H1 (cell line): ENCODE results near the gene FGF18. TPM values are rescaled to one million over a fixed set of nuclear protein-coding genes. Genes with fewer than 3 reads are reported as not detected.

ENCODE experiments used
- CTCF ChIA-PET: fragments of 300-600 bp; sonication (Branson Sonifier 250); formaldehyde crosslinking; loops from one replicate; lab custom pipeline; 2021; ENCODE audit not compliant: partially characterized antibody; lab: Charles Lee
- POLR2A ChIA-PET: fragments of 300-600 bp; sonication (Branson Sonifier 250); formaldehyde crosslinking; loops from one replicate; lab custom pipeline; 2021; ENCODE audit warnings: inconsistent platforms; ENCODE audit not compliant: partially characterized antibody; lab: Charles Lee
- DNase-seq, 2 experiments: peaks; one replicate each; pipeline versions ENCODE4 v3.0.0 to v3.0.0-alpha.2; 2010 to 2022; ENCODE audit warnings: low spot score in 2 of 2, low read depth in 1 of 2, mixed read lengths in 1 of 2
- FAIRE-seq: peaks from 2 replicates; lab custom pipeline; 2011; peaks lifted over from hg19 to GRCh38; lab: Jason Lieb, UNC
- H2AFZ ChIP-seq: 2 replicates; pipeline ENCODE4 v1.8.1; 2012; ENCODE audit warnings: low read length, inconsistent platforms
- H2AK5ac ChIP-seq: 2 replicates; pipeline ENCODE4 v1.6.1; 2013; ENCODE audit warnings: low read depth, low read length
- H2BK120ac ChIP-seq: replicated peaks from 2 replicates; pipeline ENCODE3; 2013; ENCODE audit warnings: low read depth, low read length, inconsistent platforms
- H2BK12ac ChIP-seq: 2 replicates; pipeline ENCODE4 v1.6.1; 2013; ENCODE audit warnings: low read depth, low read length
- H2BK15ac ChIP-seq: 2 replicates; pipeline ENCODE4 v1.6.1; 2013; ENCODE audit warnings: low read length
- H2BK20ac ChIP-seq: 2 replicates; pipeline ENCODE4 v1.6.1; 2013; ENCODE audit warnings: low read length
- H2BK5ac ChIP-seq: 2 replicates; pipeline ENCODE4 v1.6.1; 2013; ENCODE audit warnings: low read depth, low read length
- H3K14ac ChIP-seq: 2 replicates; pipeline ENCODE4 v1.6.1; 2013; ENCODE audit warnings: inconsistent platforms; ENCODE audit not compliant: insufficient read length
- H3K18ac ChIP-seq: 2 replicates; pipeline ENCODE4 v1.6.1; 2013; ENCODE audit warnings: low read length; ENCODE audit errors: extremely low read depth
- H3K23ac ChIP-seq: 2 replicates; pipeline ENCODE4 v1.6.1; 2013; ENCODE audit warnings: inconsistent platforms; ENCODE audit not compliant: insufficient read length
- H3K23me2 ChIP-seq: 2 replicates; pipeline ENCODE4 v1.6.1; 2013; ENCODE audit warnings: low read depth, low read length
- H3K27ac ChIP-seq: 2 replicates; pipeline ENCODE4 v1.6.1; 2011; ENCODE audit warnings: low read depth, low read length, inconsistent platforms
- H3K27me3 ChIP-seq, 4 experiments: replicated peaks in 1 of 4; 1 replicate in 1 of 4; 2 replicates in 3 of 4; pipeline versions ENCODE4 v1.6.1 to v1.8.1; 2011 to 2013; ENCODE audit warnings: low read length in 3 of 4, mild to moderate bottlenecking in 3 of 4, inconsistent platforms in 2 of 4, mixed read lengths in 2 of 4, moderate library complexity in 1 of 4; ENCODE audit not compliant: control insufficient read depth in 3 of 4, insufficient read depth in 3 of 4; ENCODE audit errors: extremely low read depth in 1 of 4
- H3K36me3 ChIP-seq, 4 experiments: 2 replicates each; pipeline versions ENCODE4 v1.6.1 to v1.8.1; 2011 to 2013; ENCODE audit warnings: mild to moderate bottlenecking in 4 of 4, low read length in 3 of 4, moderate library complexity in 2 of 4, control low read depth in 1 of 4, inconsistent platforms in 1 of 4; ENCODE audit not compliant: insufficient read depth in 4 of 4, control insufficient read depth in 2 of 4
- H3K4ac ChIP-seq: replicated peaks from 2 replicates; pipeline ENCODE3; 2013; ENCODE audit warnings: low read length, low read depth, mixed read lengths, inconsistent platforms; ENCODE audit not compliant: insufficient read length
- H3K4me1 ChIP-seq, 4 experiments: replicated peaks in 1 of 4; 1 replicate in 1 of 4; 2 replicates in 3 of 4; pipeline versions ENCODE4 v1.6.1 to v1.8.1; 2011 to 2013; ENCODE audit warnings: low read length in 3 of 4, inconsistent platforms in 2 of 4, mixed read lengths in 1 of 4; ENCODE audit not compliant: insufficient read depth in 4 of 4, control insufficient read depth in 3 of 4
- H3K4me2 ChIP-seq, 2 experiments: 2 replicates each; pipeline versions ENCODE4 v1.6.1 to v1.8.1; 2011 to 2013; ENCODE audit warnings: low read depth in 2 of 2, low read length in 2 of 2, control low read depth in 1 of 2, inconsistent platforms in 1 of 2, mild to moderate bottlenecking in 1 of 2; ENCODE audit not compliant: insufficient read depth in 1 of 2
- H3K4me3 ChIP-seq, 4 experiments: fragments of 200-600, 300-600 bp in 1 of 4; sonication (generic), shearing (Covaris generic), sonication (Bioruptor Twin) in 1 of 4; 2 replicates each; pipeline versions ENCODE4 v1.5.1 to v1.8.1; 2011 to 2016; ENCODE audit warnings: low read length in 4 of 4, low read depth in 3 of 4, control low read depth in 2 of 4, inconsistent platforms in 2 of 4, mild to moderate bottlenecking in 2 of 4, mixed read lengths in 1 of 4, moderate library complexity in 1 of 4; ENCODE audit not compliant: insufficient read depth in 2 of 4; ENCODE audit errors: extremely low read depth in 1 of 4
- H3K56ac ChIP-seq: replicated peaks from 2 replicates; pipeline ENCODE3; 2013; ENCODE audit warnings: low read depth, mild to moderate bottlenecking, mixed read lengths, low read length, inconsistent platforms; ENCODE audit not compliant: insufficient read length
- H3K79me1 ChIP-seq: 2 replicates; pipeline ENCODE4 v1.6.1; 2013; ENCODE audit warnings: low read depth, low read length, control low read depth
- H3K79me2 ChIP-seq, 2 experiments: 2 replicates each; pipeline versions ENCODE4 v1.6.1 to v1.8.1; 2012 to 2013; ENCODE audit warnings: low read length in 2 of 2, mild to moderate bottlenecking in 2 of 2, inconsistent platforms in 1 of 2; ENCODE audit not compliant: insufficient read depth in 2 of 2, control insufficient read depth in 1 of 2
- H3K9ac ChIP-seq, 4 experiments: replicated peaks in 1 of 4; 1 replicate in 1 of 4; 2 replicates in 3 of 4; pipeline versions ENCODE4 v1.6.1 to v1.8.1; 2011 to 2013; ENCODE audit warnings: low read depth in 3 of 4, low read length in 3 of 4, control low read depth in 2 of 4, mild to moderate bottlenecking in 2 of 4, moderate library complexity in 2 of 4, inconsistent platforms in 1 of 4; ENCODE audit errors: extremely low read depth in 1 of 4
- H3K9me3 ChIP-seq, 2 experiments: 2 replicates each; pipeline versions ENCODE4 v1.6.1 to v1.8.1; 2012 to 2013; ENCODE audit warnings: mild to moderate bottlenecking in 2 of 2, moderate library complexity in 2 of 2, control low read depth in 1 of 2, inconsistent platforms in 1 of 2, low read depth in 1 of 2, low read length in 1 of 2, mixed read lengths in 1 of 2; ENCODE audit not compliant: insufficient read depth in 2 of 2
- H4K20me1 ChIP-seq, 2 experiments: replicated peaks in 1 of 2; 2 replicates each; pipeline versions ENCODE3 to v1.8.1; 2011 to 2013; ENCODE audit warnings: inconsistent platforms in 2 of 2, low read length in 2 of 2, mild to moderate bottlenecking in 1 of 2; ENCODE audit not compliant: insufficient read depth in 2 of 2, control insufficient read depth in 1 of 2
- H4K5ac ChIP-seq: 2 replicates; pipeline ENCODE4 v1.6.1; 2013; ENCODE audit warnings: low read length, low read depth, mixed read lengths, inconsistent platforms; ENCODE audit not compliant: insufficient read length
- H4K8ac ChIP-seq: 2 replicates; pipeline ENCODE4 v1.8.0; 2013; ENCODE audit warnings: mild to moderate bottlenecking, moderate library complexity, low read length, inconsistent platforms; ENCODE audit not compliant: insufficient read depth; ENCODE audit errors: extremely low read depth
- H4K91ac ChIP-seq: replicated peaks from 2 replicates; pipeline ENCODE3; 2013; ENCODE audit warnings: low read length, mixed read lengths, inconsistent platforms; ENCODE audit not compliant: insufficient read length
- POLR2A ChIP-seq, 2 experiments: IDR thresholded peaks; 1 replicate in 1 of 2; 2 replicates in 1 of 2; pipeline ENCODE4 v1.6.1; 2011; ENCODE audit warnings: low read depth in 2 of 2, low read length in 2 of 2, mild to moderate bottlenecking in 2 of 2; ENCODE audit errors: control extremely low read depth in 1 of 2
- POLR2AphosphoS5 ChIP-seq: IDR thresholded peaks from 2 replicates; pipeline ENCODE4 v1.6.1; 2011; ENCODE audit warnings: low read depth, low read length
- TAF1 ChIP-seq: IDR thresholded peaks from 2 replicates; pipeline ENCODE4 v1.6.1; 2011; ENCODE audit warnings: mild to moderate bottlenecking, low read depth, low read length
- WGBS, 2 experiments: shearing (Covaris generic) in 1 of 2; methylation state at CpG; one replicate each; pipeline versions ENCODE4 v1.1.6 to v1.1.7; 2013 to 2015; ENCODE audit warnings: low lambda C conversion rate in 2 of 2, mixed read lengths in 2 of 2, inconsistent platforms in 1 of 2, low coverage in 1 of 2, missing lambda C conversion rate in 1 of 2; ENCODE audit not compliant: insufficient replicate concordance in 2 of 2, insufficient coverage in 1 of 2, insufficient read length in 1 of 2; ENCODE audit errors: extremely low coverage in 1 of 2, missing lambda C conversion rate in 1 of 2; 5-methylcytosine and 5-hydroxymethylcytosine counted together
- polyA plus RNA-seq, 7 experiments: library from polyadenylated mRNA; depleted of rRNA in 3 of 7; stranded (reverse) in 5 of 7; unstranded in 2 of 7; fragments of >200 nt in 5 of 7; fragments of 200-250 nt in 2 of 7; gene quantifications; 1 replicate in 5 of 7; 2 replicates in 1 of 7; 4 replicates in 1 of 7; pipeline versions ENCODE4 v1.2.1 to v1.2.3, GENCODE V29; 2011 to 2013; ENCODE audit warnings: missing spikeins in 2 of 7, mixed read lengths in 2 of 7
- total RNA-seq: library from RNA; stranded (reverse); fragmentation: NEBNext Ultra II Directional; extraction: Animal tissue kit (Norgen Biotek cat#: 25700); gene quantifications from 2 replicates; pipeline ENCODE4 v1.2.1, GENCODE V29; 2021
- TF ChIP-seq, protein P1 (sequence below): IDR thresholded peaks from 2 replicates; pipeline ENCODE4 v1.6.1; 2012; ENCODE audit warnings: low read length, inconsistent platforms

The FGF18 gene
- total and polyA plus RNA-seq, 2 of the 8 experiments (the other 6 are each of a cell fraction or from before 2014, with no cell fraction given), result 0.54 to 1.3 TPM

- no peak for FAIRE-seq
These were observed 21.8 kb upstream of the FGF18 start for GRCh38 chr5:171397599-171397998.

More at GRCh38 chr5:171397599-171397998, 21.8 kb upstream of the FGF18 start:
- H3K14ac ChIP-seq, result no peak overlapping the region
- H3K4me1 ChIP-seq, result peaks cover 0 to 5% (median 1%) of the 10 kb centered on the region in 4 experiments; a peak in 2 of 7 replicates
- no peak overlapping the region for H3K18ac ChIP-seq
- H3K4me2 ChIP-seq, result no peak overlapping the region
- peaks cover 66 to 94% of the 10 kb centered on the region in 2 experiments for H3K79me2 ChIP-seq
- no peak overlapping the region for H2BK12ac ChIP-seq
- TF ChIP-seq POLR2AphosphoS5 (0 out of 2 replicates have a peak, but pooled peaks have one; percentile 1), POLR2A (IDR thresholded peaks at IDR 0.05; ENCODE audit: control extremely low read depth in 1 of 2, low read depth in 2 of 2, low read length in 2 of 2) (no peak), TAF1 (no peak)
- TF ChIP-seq, protein P1, sequence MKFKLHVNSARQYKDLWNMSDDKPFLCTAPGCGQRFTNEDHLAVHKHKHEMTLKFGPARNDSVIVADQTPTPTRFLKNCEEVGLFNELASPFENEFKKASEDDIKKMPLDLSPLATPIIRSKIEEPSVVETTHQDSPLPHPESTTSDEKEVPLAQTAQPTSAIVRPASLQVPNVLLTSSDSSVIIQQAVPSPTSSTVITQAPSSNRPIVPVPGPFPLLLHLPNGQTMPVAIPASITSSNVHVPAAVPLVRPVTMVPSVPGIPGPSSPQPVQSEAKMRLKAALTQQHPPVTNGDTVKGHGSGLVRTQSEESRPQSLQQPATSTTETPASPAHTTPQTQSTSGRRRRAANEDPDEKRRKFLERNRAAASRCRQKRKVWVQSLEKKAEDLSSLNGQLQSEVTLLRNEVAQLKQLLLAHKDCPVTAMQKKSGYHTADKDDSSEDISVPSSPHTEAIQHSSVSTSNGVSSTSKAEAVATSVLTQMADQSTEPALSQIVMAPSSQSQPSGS, result no peak
- H2BK15ac ChIP-seq, result no peak overlapping the region
- CTCF ChIA-PET, result interaction anchor here (1.6 kb wide), 1 partner anchor 8 kb away, joined by 11 read pairs; no protein-coding TSS in a partner anchor
- peaks cover 57 to 93% (median 88%) of the 10 kb centered on the region in 4 experiments for H3K36me3 ChIP-seq
- no peak for DNase-seq
- no peaks in the 10 kb centered on the region for H3K27me3 ChIP-seq
- H2AFZ ChIP-seq, result no peak overlapping the region
- no peaks in the 10 kb centered on the region for H3K23me2 ChIP-seq
- H4K20me1 ChIP-seq, result peaks cover 44 to 59% of the 10 kb centered on the region in 2 experiments
- 96% methylated on average over 4 of the region's 4 CpGs; no CpG with 5 or more reads in 1 of the 2 experiments for WGBS, 2 experiments
- no peaks in the 10 kb centered on the region for H3K79me1 ChIP-seq
- H2BK5ac ChIP-seq, result no peak overlapping the region
- no peak overlapping the region for H2BK20ac ChIP-seq
- no peak overlapping the region for H3K56ac ChIP-seq
- H3K23ac ChIP-seq, result no peak overlapping the region
- POLR2A ChIA-PET, result interaction anchor here (7.3 to 20.7 kb wide), 2 partner anchors 9 to 13 kb away, joined by 187 to 626 read pairs; partner anchors contain the start of gene NPM1
- no peak overlapping the region for H2AK5ac ChIP-seq
- no peak overlapping the region for H4K91ac ChIP-seq
- no peak overlapping the region for H3K4me3 ChIP-seq
- no peak overlapping the region for H3K4ac ChIP-seq
- H4K8ac ChIP-seq, result no peak overlapping the region; the same call in 1 of the 2 replicates
- H3K27ac ChIP-seq, result no peak overlapping the region
- H2BK120ac ChIP-seq, result no peak overlapping the region
- no peak overlapping the region for H3K9ac ChIP-seq
- H4K5ac ChIP-seq, result no peak overlapping the region
- no peaks in the 10 kb centered on the region for H3K9me3 ChIP-seq
